Fibroblast of skin of left biceps (primary cell): Measurements from ENCODE around the gene NDUFS5.
"Not testable (repeated sequence)": the region's sequence is repeated elsewhere in the genome, so short reads cannot be mapped to it uniquely, and the experiment has no call there.

Experiments
- DNase-seq, 2 experiments: peaks; one replicate each; pipeline ENCODE4 v3.0.0-alpha.2; 2013; ENCODE audit warnings: low read depth in 2 of 2

The NDUFS5 gene

GRCh38 chr1:39026051-39026865 lies at the start of gene NDUFS5:
Gene NDUFS5 (plus strand): TSS chr1:39026350. CDS start chr1:39028725, 2,375 bp downstream.
- peak; percentile 72 for DNase-seq

GRCh38 chr1:38977399-38978244 lies 48.5 kb upstream of the NDUFS5 start:
- not testable (repeated sequence) for DNase-seq

- DNase-seq, result not testable (repeated sequence)
Observed at GRCh38 chr1:38978245-38978542, 48.0 kb upstream of the NDUFS5 start.

- not testable (repeated sequence) for DNase-seq
Observed at GRCh38 chr1:38979380-38979779, 46.8 kb upstream of the NDUFS5 start.

GRCh38 chr1:38989979-38990378 lies 36.2 kb upstream of the NDUFS5 start:
- DNase-seq, result no peak

GRCh38 chr1:38990386-38990737 lies 35.8 kb upstream of the NDUFS5 start:
- DNase-seq, result no peak

- DNase-seq, result peak; percentile 92 to 93
Observed at GRCh38 chr1:38990738-38991637, 35.2 kb upstream of the NDUFS5 start, which contains the start of gene AKIRIN1. Gene AKIRIN1 (plus strand): TSS chr1:38991276. CDS start chr1:38991381, 105 bp downstream.

GRCh38 chr1:38991638-38992411 lies 34.3 kb upstream of the NDUFS5 start:
- no peak for DNase-seq

- no peak for DNase-seq
Observed at GRCh38 chr1:38992412-38993111, 33.6 kb upstream of the NDUFS5 start.

GRCh38 chr1:38994196-38994595 lies 32.0 kb upstream of the NDUFS5 start:
- DNase-seq, result no peak

GRCh38 chr1:38997034-38997900 lies 28.9 kb upstream of the NDUFS5 start:
- DNase-seq, result no peak

GRCh38 chr1:38997901-38998190 lies 28.3 kb upstream of the NDUFS5 start:
- no peak for DNase-seq

- DNase-seq, result no peak
Observed at GRCh38 chr1:39001516-39002421, 24.4 kb upstream of the NDUFS5 start.

- DNase-seq, result no peak
Observed at GRCh38 chr1:39003281-39003680, 22.9 kb upstream of the NDUFS5 start.

- no peak for DNase-seq
Observed at GRCh38 chr1:39003794-39004193, 22.4 kb upstream of the NDUFS5 start.

- no peak for DNase-seq
Observed at GRCh38 chr1:39006287-39006686, 19.9 kb upstream of the NDUFS5 start.

- no peak for DNase-seq
Observed at GRCh38 chr1:39006726-39007645, 19.2 kb upstream of the NDUFS5 start.

GRCh38 chr1:39014956-39015355 lies 11.2 kb upstream of the NDUFS5 start:
- DNase-seq, result not testable (repeated sequence)
